ENCODE data around the gene FAM184A. TPM values are rescaled to one million over a fixed set of nuclear protein-coding genes. Genes with fewer than 3 reads are reported as not detected.
"Not testable (repeated sequence)": the region's sequence is repeated elsewhere in the genome, so short reads cannot be mapped to it uniquely, and the experiment has no call there.

The FAM184A gene
- total RNA-seq, 2 donors from 2014 or later, result 6.5 to 9.9 TPM

DNA sequence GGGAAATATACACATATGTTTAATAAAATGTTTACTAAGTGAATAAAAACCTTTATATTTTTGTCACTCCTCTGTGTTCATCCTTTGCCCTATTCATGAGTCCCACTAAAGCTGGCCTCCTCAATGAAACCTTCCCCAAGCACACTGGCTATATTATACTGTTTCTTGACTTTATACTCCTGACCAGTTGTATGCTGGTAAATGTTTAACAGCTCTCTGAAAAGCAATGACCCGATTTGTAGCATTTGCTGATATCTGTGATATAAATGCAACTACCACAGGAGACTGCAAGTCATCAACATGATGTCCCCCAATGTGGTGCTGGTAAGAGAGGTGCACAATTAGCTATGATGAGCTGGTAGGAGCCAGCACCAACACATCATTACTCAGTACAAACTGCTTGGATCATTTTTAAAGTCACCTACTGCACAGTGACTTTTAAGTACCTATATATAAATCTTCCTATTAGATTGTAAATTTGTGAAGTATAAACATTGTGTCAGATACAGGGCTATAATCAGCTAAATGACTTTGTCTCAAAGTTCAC, 78.9 kb downstream of the FAM184A start:
- Histone ChIP-seq H3K4me3 (no peak overlapping the region), H3K36me3 (replicated peaks in 1 of 2; ENCODE audit: insufficient read depth in 1 of 2, low read depth in 2 of 2) (no peaks in the 10 kb centered on the region), H3K27me3 (no peaks in the 10 kb centered on the region), H3K4me1 (no peaks in the 10 kb centered on the region), H3K9me3 (no peaks in the 10 kb centered on the region), H3K27ac (no peak overlapping the region)
- TF ChIP-seq POLR2A (IDR thresholded peaks at IDR 0.05) (no peak), CTCF (IDR thresholded peaks at IDR 0.05) (no peak)
- intact Hi-C loops (cut with DNase I), result no loop called here
- ATAC-seq, result no peak
- WGBS, 2 donors, result 23 to 44% methylated on average over 1 of the region's 1 CpG
- DNase-seq, result no peak

DNA sequence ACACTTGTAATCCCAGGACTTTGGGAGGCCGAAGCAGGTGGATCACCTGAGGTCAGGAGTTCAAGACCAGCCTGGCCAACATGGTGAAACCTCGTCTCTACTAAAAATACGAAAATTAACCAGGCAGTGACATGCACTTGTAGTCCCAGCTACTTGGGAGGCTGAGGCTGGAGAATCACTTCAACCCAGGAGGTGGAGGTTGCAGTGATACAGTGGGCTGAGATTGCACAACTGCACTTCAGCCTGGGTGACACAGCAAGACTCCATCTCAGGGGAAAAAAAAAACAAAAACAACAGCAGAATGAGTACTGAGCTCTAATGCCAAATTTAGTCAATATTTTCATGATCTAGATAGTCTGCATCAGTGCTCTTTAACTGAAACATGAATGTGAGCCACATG, 81.0 kb downstream of the FAM184A start:
- intact Hi-C loops (cut with DNase I); H3K36me3 ChIP-seq (replicated peaks in 1 of 2; ENCODE audit: insufficient read depth in 1 of 2, low read depth in 2 of 2); H3K9me3 ChIP-seq; ATAC-seq; DNase-seq; H3K4me1 ChIP-seq; H3K27me3 ChIP-seq; H3K4me3 ChIP-seq; H3K27ac ChIP-seq: not testable (repeated sequence)
- 79 to 90% methylated on average over 3 of the region's 3 CpGs for WGBS, 2 donors

DNA sequence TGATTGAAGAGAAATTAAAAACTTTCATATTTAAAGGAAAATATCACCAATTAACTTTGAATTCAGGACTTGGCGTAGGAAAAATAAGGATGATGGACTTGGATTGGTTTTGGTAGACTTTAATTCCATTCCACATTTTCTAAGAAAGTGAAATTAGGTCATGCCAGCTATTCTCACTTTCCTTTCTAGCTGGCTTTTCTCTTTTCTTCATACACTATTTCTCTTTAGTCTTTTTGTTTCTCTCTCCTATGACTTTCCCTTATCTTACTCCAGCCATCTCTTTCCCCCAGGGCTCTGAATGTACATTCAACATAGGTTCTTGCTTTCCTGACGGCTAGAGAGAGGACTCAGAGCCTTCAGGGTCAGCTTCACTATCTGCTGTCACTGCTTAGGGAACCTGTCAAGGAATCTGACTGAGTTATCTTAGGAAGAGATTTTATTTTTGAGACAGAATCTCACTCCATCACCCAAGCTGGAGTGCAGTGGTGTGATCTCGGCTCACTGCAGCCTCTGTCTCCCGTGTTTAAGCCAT, 82.1 kb downstream of the FAM184A start:
- Histone ChIP-seq H3K4me3 (no peak overlapping the region), H3K36me3 (replicated peaks in 1 of 2; ENCODE audit: insufficient read depth in 1 of 2, low read depth in 2 of 2) (no peaks in the 10 kb centered on the region), H3K27me3 (no peaks in the 10 kb centered on the region), H3K27ac (no peak overlapping the region), H3K9me3 (no peaks in the 10 kb centered on the region), H3K4me1 (peaks cover 6% of the 10 kb centered on the region)
- intact Hi-C loops (cut with DNase I), result no loop called here
- ATAC-seq (no peak), DNase-seq (no peak)
- TF ChIP-seq CTCF (IDR thresholded peaks at IDR 0.05) (no peak), POLR2A (IDR thresholded peaks at IDR 0.05) (no peak)
- 93 to 94% methylated on average over 4 of the region's 4 CpGs for WGBS, 2 donors

DNA sequence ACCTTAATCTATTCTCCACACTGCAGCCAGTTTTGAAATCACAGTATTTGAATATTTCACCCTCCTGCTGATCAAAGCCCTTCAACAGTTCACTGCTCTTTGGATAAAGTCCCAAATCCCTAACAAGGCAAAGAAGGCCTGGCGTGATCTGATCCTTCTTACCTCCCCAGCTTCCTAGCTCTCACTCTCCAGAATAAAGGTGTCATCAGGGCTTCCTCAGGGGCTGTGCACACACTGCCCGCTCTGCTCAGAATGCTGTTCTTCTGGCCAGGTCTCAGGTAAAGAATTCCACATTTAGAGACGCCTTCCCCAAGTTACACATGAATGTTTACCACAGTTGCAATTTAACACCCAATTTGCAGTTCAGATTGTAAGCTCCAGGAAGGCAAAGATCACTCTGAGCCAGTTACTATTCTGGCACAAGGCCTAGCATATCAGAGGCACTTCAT, 84.6 kb downstream of the FAM184A start:
- Histone ChIP-seq H3K4me3 (no peak overlapping the region), H3K9me3 (no peaks in the 10 kb centered on the region), H3K4me1 (peaks cover 6% of the 10 kb centered on the region), H3K27me3 (no peaks in the 10 kb centered on the region), H3K27ac (no peak overlapping the region), H3K36me3 (replicated peaks in 1 of 2; ENCODE audit: insufficient read depth in 1 of 2, low read depth in 2 of 2) (no peaks in the 10 kb centered on the region)
- no peak for ATAC-seq
- no peak for TF ChIP-seq POLR2A (IDR thresholded peaks at IDR 0.05)
- no peak for TF ChIP-seq CTCF (IDR thresholded peaks at IDR 0.05)
- WGBS, 2 donors, result 71 to 95% methylated on average over 3 of the region's 3 CpGs
- no peak for DNase-seq
- intact Hi-C loops (cut with DNase I), result no loop called here

- intact Hi-C loops (cut with DNase I), result no loop called here
- no peak for DNase-seq
These were observed 85.1 kb downstream of the FAM184A start for GRCh38 chr6:118993358-118993757.

More at GRCh38 chr6:118993358-118993757, 85.1 kb downstream of the FAM184A start:
- 58 to 91% methylated on average over 1 of the region's 1 CpG for WGBS, 2 donors
- H3K27ac ChIP-seq, result no peak overlapping the region
- ATAC-seq, result no peak
- TF ChIP-seq POLR2A (IDR thresholded peaks at IDR 0.05), result no peak
- no peak for TF ChIP-seq CTCF (IDR thresholded peaks at IDR 0.05)
- H3K4me1 ChIP-seq, result peaks cover 6% of the 10 kb centered on the region
- H3K27me3 ChIP-seq, result no peaks in the 10 kb centered on the region
- no peaks in the 10 kb centered on the region for H3K36me3 ChIP-seq (replicated peaks in 1 of 2; ENCODE audit: insufficient read depth in 1 of 2, low read depth in 2 of 2)
- no peak overlapping the region for H3K4me3 ChIP-seq
- H3K9me3 ChIP-seq, result no peaks in the 10 kb centered on the region
